CD14-positive monocyte (primary cell): ENCODE data around the gene ZNF232. TPM values are rescaled to one million over a fixed set of nuclear protein-coding genes. Genes with fewer than 3 reads are reported as not detected.
A peak's percentile ranks its signal among the peaks of the same experiment; 100 is the strongest.

Experiments
- DNase-seq, 3 donors: peaks; one replicate each; pipeline ENCODE4 v3.0.0-alpha.2; 2011 to 2022
- H2AFZ ChIP-seq: 2 replicates; pipeline ENCODE4 v1.6.0; 2012; ENCODE audit warnings: mild to moderate bottlenecking, low read depth, low read length, inconsistent platforms; ENCODE audit not compliant: insufficient read depth, poor library complexity, severe bottlenecking
- H3K27ac ChIP-seq, 2 donors: 1 replicate in 1 of 2; 2 replicates in 1 of 2; pipeline ENCODE4 v1.5.1; 2012 to 2013; ENCODE audit warnings: low read length in 2 of 2, control low read depth in 1 of 2, inconsistent platforms in 1 of 2, low read depth in 1 of 2, mild to moderate bottlenecking in 1 of 2
- H3K27me3 ChIP-seq, 2 donors: one replicate each; pipeline versions ENCODE4 v1.6.0 to v1.6.1; 2011 to 2013; ENCODE audit warnings: low read length in 2 of 2; ENCODE audit not compliant: control insufficient read depth in 2 of 2, insufficient read depth in 2 of 2
- H3K36me3 ChIP-seq, 2 donors: replicated peaks in 1 of 2; 1 replicate in 1 of 2; 2 replicates in 1 of 2; pipeline versions ENCODE4 v1.5.1 to v1.6.1; 2012 to 2013; ENCODE audit warnings: low read length in 2 of 2, control low read depth in 1 of 2, inconsistent platforms in 1 of 2, mild to moderate bottlenecking in 1 of 2; ENCODE audit not compliant: insufficient read depth in 2 of 2, control insufficient read depth in 1 of 2
- H3K4me1 ChIP-seq, 2 donors: 1 replicate in 1 of 2; 2 replicates in 1 of 2; pipeline versions ENCODE4 v1.5.1 to v1.6.1; 2012 to 2013; ENCODE audit warnings: low read length in 2 of 2, control low read depth in 1 of 2, inconsistent platforms in 1 of 2, mild to moderate bottlenecking in 1 of 2, moderate library complexity in 1 of 2; ENCODE audit not compliant: insufficient read depth in 2 of 2, control insufficient read depth in 1 of 2
- H3K4me2 ChIP-seq: replicated peaks from 2 replicates; pipeline ENCODE3; 2012; ENCODE audit warnings: low read length, moderate library complexity, mild to moderate bottlenecking; ENCODE audit not compliant: poor library complexity, severe bottlenecking; ENCODE audit errors: extremely low read depth
- H3K4me3 ChIP-seq, 3 experiments: fragments of 200-600 bp in 1 of 3; sonication (generic) in 1 of 3; replicated peaks in 1 of 3; 1 replicate in 2 of 3; 2 replicates in 1 of 3; pipeline ENCODE4 v1.5.1; 2011 to 2013; ENCODE audit warnings: low read length in 3 of 3, mild to moderate bottlenecking in 3 of 3, control low read depth in 2 of 3, low read depth in 2 of 3, inconsistent platforms in 1 of 3, moderate library complexity in 1 of 3
- H3K79me2 ChIP-seq: 2 replicates; pipeline ENCODE4 v1.6.0; 2012; ENCODE audit warnings: mild to moderate bottlenecking, control low read depth, inconsistent platforms, low read length, moderate library complexity; ENCODE audit not compliant: insufficient read depth
- H3K9ac ChIP-seq: 2 replicates; pipeline ENCODE4 v1.6.0; 2017; ENCODE audit warnings: low read length, mild to moderate bottlenecking; ENCODE audit not compliant: insufficient read depth, poor library complexity, severe bottlenecking
- H3K9me3 ChIP-seq, 2 donors: replicated peaks in 1 of 2; 1 replicate in 1 of 2; 2 replicates in 1 of 2; pipeline versions ENCODE4 v1.5.1 to v1.6.1; 2012 to 2013; ENCODE audit warnings: low read length in 2 of 2, control low read depth in 1 of 2; ENCODE audit not compliant: control insufficient read depth in 1 of 2, insufficient read depth in 1 of 2
- H4K20me1 ChIP-seq: 2 replicates; pipeline ENCODE4 v1.6.0; 2012; ENCODE audit warnings: mild to moderate bottlenecking, low read length, control low read depth, moderate library complexity; ENCODE audit not compliant: insufficient read depth
- H3K27ac Mint-ChIP-seq, 7 donors: one replicate each; pipeline ENCODE4 v1.8.0; 2020; ENCODE audit warnings: mild to moderate bottlenecking in 7 of 7, mixed read lengths in 7 of 7, moderate library complexity in 6 of 7, inconsistent platforms in 2 of 7
- H3K27me3 Mint-ChIP-seq, 3 donors: one replicate each; pipeline ENCODE4 v1.8.0; 2021 to 2022; ENCODE audit warnings: low read depth in 3 of 3, mild to moderate bottlenecking in 3 of 3, mixed read lengths in 3 of 3, moderate library complexity in 3 of 3, inconsistent platforms in 1 of 3
- H3K36me3 Mint-ChIP-seq, 2 donors: one replicate each; pipeline ENCODE4 v1.8.0; 2020; ENCODE audit warnings: mixed read lengths in 2 of 2, inconsistent platforms in 1 of 2, mild to moderate bottlenecking in 1 of 2
- H3K4me1 Mint-ChIP-seq: one replicate; pipeline ENCODE4 v1.8.0; 2020; ENCODE audit warnings: mild to moderate bottlenecking, mixed read lengths
- H3K4me3 Mint-ChIP-seq, 2 donors: one replicate each; pipeline ENCODE4 v1.8.0; 2020; ENCODE audit warnings: mild to moderate bottlenecking in 2 of 2, mixed read lengths in 2 of 2, moderate library complexity in 1 of 2
- H3K9me3 Mint-ChIP-seq, 7 donors: one replicate each; pipeline ENCODE4 v1.8.0; 2020 to 2022; ENCODE audit warnings: mixed read lengths in 7 of 7, mild to moderate bottlenecking in 6 of 7, moderate library complexity in 6 of 7, inconsistent platforms in 2 of 7
- CTCF ChIP-seq: fragments of 200-600 bp; IDR thresholded peaks from one replicate; pipeline ENCODE4 v1.8.0; 2022; ENCODE audit warnings: antibody characterized with exemption, mild to moderate bottlenecking
- WGBS: methylation state at CpG from one replicate; pipeline ENCODE4 v1.1.5; 2013; ENCODE audit warnings: missing lambda C conversion rate; ENCODE audit not compliant: insufficient coverage; 5-methylcytosine and 5-hydroxymethylcytosine counted together
- intact Hi-C, 2 donors: fragments of 100-400 bp; cut with micrococcal nuclease; formaldehyde crosslinking; loops; one replicate each; pipeline versions ENCODE4 v1.15.0 to v1.15.1; 2023
- polyA plus RNA-seq, 3 donors: library from polyadenylated mRNA; depleted of rRNA in 1 of 3; unstranded in 2 of 3; stranded (reverse) in 1 of 3; fragments of 300-500 nt in 2 of 3; fragments of >200 nt in 1 of 3; fragmentation: Illumina TruSeq in 2 of 3; gene quantifications; 1 replicate in 2 of 3; 2 replicates in 1 of 3; pipeline ENCODE4 v1.2.3, GENCODE V29; 2012 to 2021
- small RNA-seq: library from RNA; depleted of rRNA; stranded (forward); fragments of <200 nt; gene quantifications from one replicate; pipeline ENCODE3, GENCODE V24; 2012; ENCODE audit warnings: low read depth; ENCODE audit not compliant: insufficient read length

Gene ZNF232
- polyA plus RNA-seq, 3 donors, result 2.2 to 3.1 (median 3.0) TPM

- Mint-ChIP-seq H3K36me3 (no peaks in the 10 kb centered on the region), H3K27ac (no peak overlapping the region), H3K27me3 (peaks cover 11 to 13% (median 12%) of the 10 kb centered on the region in 3 donors), H3K9me3 (no peaks in the 10 kb centered on the region), H3K4me1 (peaks cover 3% of the 10 kb centered on the region), H3K4me3 (peak overlapping the region in 1 of 2 donors; percentile 22)
- DNase-seq, result no peak
- no peak for TF ChIP-seq CTCF
- WGBS, result 71% methylated on average over 1 of the region's 1 CpG
- no peak overlapping the region for H3K9ac ChIP-seq
- no peaks in the 10 kb centered on the region for H4K20me1 ChIP-seq
- no peak overlapping the region for H3K4me3 ChIP-seq
- H3K4me1 ChIP-seq, result no peaks in the 10 kb centered on the region
- no peaks in the 10 kb centered on the region for H3K27me3 ChIP-seq
- intact Hi-C loops, result loop anchor here in 1 of 2 donors (10.0 kb wide), 1 partner anchor 160 kb away; the partner anchor contains the start of gene CHRNE
- H3K9me3 ChIP-seq, result no peaks in the 10 kb centered on the region
- no peak overlapping the region for H3K27ac ChIP-seq
- no peaks in the 10 kb centered on the region for H3K36me3 ChIP-seq
- H3K79me2 ChIP-seq, result no peaks in the 10 kb centered on the region
- no peak overlapping the region for H3K4me2 ChIP-seq
- no peak overlapping the region for H2AFZ ChIP-seq
Observed at GRCh38 chr17:5065227-5065744, 46.4 kb downstream of the ZNF232 start.

Small RNA genes within 50 kb of the gene (small RNA-seq; reads per million reads assigned to genes)
- not detected for gene AC012146.4

Other genes starting within 250 kb of the ZNF232 start
- 1 to 10 TPM; 1.9 to 5.1 (median 4.2) TPM for gene C17orf107, start 212.3 kb downstream of the ZNF232 start, polyA plus RNA-seq
- 10 to 100 TPM in 1 of 3 donors, 1 to 10 TPM in 1, under 1 TPM in 1; 0.54 to 12.6 (median 2.1) TPM for gene CHRNE, start 208.8 kb downstream of the ZNF232 start, polyA plus RNA-seq
- under 1 TPM in 2 of 3 donors, not detected in 1; 0.24 to 0.29 TPM for gene GP1BA, start 179.6 kb downstream of the ZNF232 start, polyA plus RNA-seq
- 100 to 1,000 TPM in 2 of 3 donors, 10 to 100 TPM in 1; 65.2 to 138 (median 111) TPM for gene SLC25A11, start 171.8 kb downstream of the ZNF232 start, polyA plus RNA-seq
- gene RNF167, start 171.6 kb downstream of the ZNF232 start, polyA plus RNA-seq, result 100 to 1,000 TPM in 1 of 3 donors, 10 to 100 TPM in 2; 17.2 to 105 (median 20.6) TPM
- gene PFN1, start 163.3 kb downstream of the ZNF232 start, polyA plus RNA-seq, result 1,000 to 10,000 TPM in 2 of 3 donors, 100 to 1,000 TPM in 1; 842 to 1,613 (median 1,582) TPM
- 10 to 100 TPM in 1 of 3 donors, under 1 TPM in 2; 0.36 to 14.2 (median 0.60) TPM for gene ENO3, start 160.8 kb downstream of the ZNF232 start, polyA plus RNA-seq
- gene SPAG7, start 144.1 kb downstream of the ZNF232 start, polyA plus RNA-seq, result 10 to 100 TPM; 75.6 to 96.7 (median 85.1) TPM
- 10 to 100 TPM in 1 of 3 donors, 1 to 10 TPM in 2; 7.1 to 88.9 (median 7.6) TPM for gene CAMTA2, start 124.2 kb downstream of the ZNF232 start, polyA plus RNA-seq
- gene INCA1, start 114.4 kb downstream of the ZNF232 start, polyA plus RNA-seq, result under 1 TPM; 0.38 to 0.52 (median 0.44) TPM
- gene KIF1C, start 113.9 kb downstream of the ZNF232 start, polyA plus RNA-seq, result 10 to 100 TPM in 1 of 3 donors, 1 to 10 TPM in 2; 3.6 to 12.0 (median 3.9) TPM
- not detected for gene SLC52A1, start 76.5 kb downstream of the ZNF232 start, polyA plus RNA-seq
- gene ZFP3, start 33.4 kb downstream of the ZNF232 start, polyA plus RNA-seq, result 1 to 10 TPM in 1 of 3 donors, under 1 TPM in 2; 0.39 to 1.9 (median 0.75) TPM
- gene USP6, start 4.2 kb upstream of the ZNF232 start, polyA plus RNA-seq, result under 1 TPM; 0.02 to 0.08 (median 0.02) TPM
- gene ZNF594, start 80.0 kb upstream of the ZNF232 start, polyA plus RNA-seq, result 1 to 10 TPM in 1 of 3 donors, under 1 TPM in 1, not detected in 1; 0.34 to 1.0 TPM
- gene SCIMP, start 123.0 kb upstream of the ZNF232 start, polyA plus RNA-seq, result 100 to 1,000 TPM in 1 of 3 donors, 10 to 100 TPM in 2; 88.7 to 164 (median 98.4) TPM
- 10 to 100 TPM; 12.7 to 19.1 (median 13.7) TPM for gene RABEP1, start 170.4 kb upstream of the ZNF232 start, polyA plus RNA-seq